NCI-H2107 treated with DMSO at 0.1 percent for 48 hours (cell line): Measurements from ENCODE around the gene SNRPN.
"Not testable (repeated sequence)": the region's sequence is repeated elsewhere in the genome, so short reads cannot be mapped to it uniquely, and the experiment has no call there.

Source experiments
- DNase-seq: peaks from one replicate; lab custom pipeline; 2025; ENCODE audit not compliant: unreplicated experiment; lab: John Stamatoyannopoulos, UW

The SNRPN gene

GRCh38 chr15:24966364-24967103 is 11.7 kb downstream of the SNRPN start:
- DNase-seq: no peak

GRCh38 chr15:24971052-24971451 is 16.3 kb downstream of the SNRPN start:
- no peak for DNase-seq

GRCh38 chr15:24971772-24972171 is 17.0 kb downstream of the SNRPN start:
- DNase-seq: no peak

GRCh38 chr15:24972707-24973106 is 17.9 kb downstream of the SNRPN start:
- DNase-seq: not testable (repeated sequence)

- no peak for DNase-seq
These were observed 22.1 kb downstream of the SNRPN start for GRCh38 chr15:24976932-24977331.

- no peak for DNase-seq
These were observed 22.9 kb downstream of the SNRPN start for GRCh38 chr15:24977686-24978085.

- no peak for DNase-seq
These were observed 30.4 kb downstream of the SNRPN start for GRCh38 chr15:24985224-24985623.

- no peak for DNase-seq
These were observed 31.9 kb downstream of the SNRPN start for GRCh38 chr15:24986653-24987052.

GRCh38 chr15:25019434-25019833 is 64.6 kb downstream of the SNRPN start:
- no peak for DNase-seq

- no peak for DNase-seq
These were observed 67.4 kb downstream of the SNRPN start for GRCh38 chr15:25022233-25022632.
